HepG2 (cell line): ENCODE data around the gene HSDL1.

Experiments used
- FOXK1 ChIP-seq: sonication (generic); formaldehyde crosslinking; IDR thresholded peaks from 2 replicates; pipeline ENCODE4 v1.4.0; 2020; ENCODE audit warnings: low read depth, missing genetic modification reagents, borderline replicate concordance
- PPARG ChIP-seq: conservative IDR thresholded peaks from 2 replicates; pipeline ENCODE4 v1.6.1; 2016; ENCODE audit warnings: missing biosample characterization, missing genetic modification reagents
- ZMYM3 ChIP-seq: sonication (generic); formaldehyde crosslinking; IDR thresholded peaks from 2 replicates; pipeline ENCODE4 v1.5.1; 2020; ENCODE audit warnings: mild to moderate bottlenecking, missing genetic modification reagents
- ZNF253 ChIP-seq: sonication (generic); formaldehyde crosslinking; IDR thresholded peaks from 2 replicates; pipeline ENCODE4 v1.8.0; 2022; ENCODE audit warnings: mild to moderate bottlenecking, missing genetic modification reagents, borderline replicate concordance
- ZNF274 ChIP-seq: sonication (generic); formaldehyde crosslinking; IDR thresholded peaks from 2 replicates; pipeline ENCODE4 v1.5.1; 2020; ENCODE audit warnings: mild to moderate bottlenecking, missing genetic modification reagents

DNA sequence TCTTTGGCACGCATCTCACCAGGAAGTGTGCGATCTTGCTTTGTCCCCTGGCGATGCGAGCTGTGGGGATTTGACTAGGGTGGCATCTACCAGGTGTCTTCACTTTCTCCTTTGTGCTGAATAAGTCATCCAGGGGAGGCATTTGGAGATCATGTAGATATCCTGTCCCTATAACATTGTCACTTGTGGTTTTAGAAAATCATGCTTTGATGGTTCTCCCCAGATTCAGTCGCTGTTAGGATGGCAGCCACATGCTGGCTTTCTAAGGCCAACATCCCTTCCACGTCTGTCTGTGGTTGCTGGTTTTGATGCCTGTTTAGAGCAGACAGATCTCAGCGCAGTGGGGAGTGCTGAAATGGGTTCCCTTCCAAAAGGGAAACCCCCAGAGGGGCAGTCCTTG is 48.5 kb upstream of the HSDL1 start:
- TF ChIP-seq ZNF253 (CRISPR knock-in tag): no peak
- TF ChIP-seq FOXK1 (CRISPR knock-in tag): no peak
- TF ChIP-seq PPARG (CRISPR knock-in tag): no peak
- no peak for TF ChIP-seq ZNF274
- no peak for TF ChIP-seq ZMYM3
